H9 (cell line): Measurements from ENCODE around the gene SBK1. TPM values are rescaled to one million over a fixed set of nuclear protein-coding genes. Genes with fewer than 3 reads are reported as not detected.

Experiments used
- DNase-seq: peaks from one replicate; pipeline ENCODE4 v3.0.0-alpha.2; 2017
- H2AFZ ChIP-seq: one replicate; pipeline ENCODE4 v1.6.1; 2013; ENCODE audit warnings: mild to moderate bottlenecking, low read length, control low read depth, moderate library complexity
- H2AK5ac ChIP-seq: 2 replicates; pipeline ENCODE4 v1.6.1; 2013; ENCODE audit warnings: low read length, control low read depth, mixed read lengths; ENCODE audit not compliant: insufficient read length
- H2BK120ac ChIP-seq: one replicate; pipeline ENCODE4 v1.6.1; 2013; ENCODE audit warnings: low read depth, mild to moderate bottlenecking, low read length, control low read depth, inconsistent platforms; ENCODE audit not compliant: poor library complexity, severe bottlenecking
- H2BK12ac ChIP-seq: 2 replicates; pipeline ENCODE4 v1.6.1; 2013; ENCODE audit warnings: low read length, control low read depth, mixed read lengths, low read depth; ENCODE audit not compliant: insufficient read length
- H2BK15ac ChIP-seq: 2 replicates; pipeline ENCODE4 v1.6.1; 2013; ENCODE audit warnings: low read depth, low read length, control low read depth
- H2BK20ac ChIP-seq: one replicate; pipeline ENCODE4 v1.6.1; 2013; ENCODE audit warnings: low read depth, mild to moderate bottlenecking, low read length, control low read depth, inconsistent platforms; ENCODE audit not compliant: poor library complexity, severe bottlenecking
- H2BK5ac ChIP-seq: 2 replicates; pipeline ENCODE4 v1.6.1; 2013; ENCODE audit warnings: low read length, control low read depth, mixed read lengths; ENCODE audit not compliant: insufficient read length
- H3K14ac ChIP-seq: 2 replicates; pipeline ENCODE4 v1.6.1; 2013; ENCODE audit warnings: low read length, control low read depth; ENCODE audit not compliant: insufficient read depth
- H3K18ac ChIP-seq: 2 replicates; pipeline ENCODE4 v1.6.1; 2013; ENCODE audit warnings: low read depth, mild to moderate bottlenecking, mixed read lengths, low read length, control low read depth; ENCODE audit not compliant: insufficient read length
- H3K23ac ChIP-seq: 2 replicates; pipeline ENCODE4 v1.6.1; 2013; ENCODE audit warnings: low read length, control low read depth, mixed read lengths, low read depth; ENCODE audit not compliant: insufficient read length
- H3K23me2 ChIP-seq: 2 replicates; pipeline ENCODE4 v1.6.1; 2013; ENCODE audit warnings: low read depth, mild to moderate bottlenecking, mixed read lengths, low read length, control low read depth; ENCODE audit not compliant: insufficient read length, poor library complexity, severe bottlenecking
- H3K27ac ChIP-seq: 2 replicates; pipeline ENCODE4 v1.5.1; 2013; ENCODE audit warnings: low read length, control low read depth, mixed read lengths, low read depth; ENCODE audit not compliant: insufficient read length
- H3K27me3 ChIP-seq: 2 replicates; pipeline ENCODE4 v1.6.1; 2013; ENCODE audit warnings: low read length, control low read depth, inconsistent platforms; ENCODE audit not compliant: insufficient read depth
- H3K4ac ChIP-seq: 2 replicates; pipeline ENCODE4 v1.6.1; 2013; ENCODE audit warnings: low read depth, mild to moderate bottlenecking, control low read depth, inconsistent platforms, low read length, moderate library complexity
- H3K4me1 ChIP-seq: 2 replicates; pipeline ENCODE4 v1.6.1; 2013; ENCODE audit warnings: low read length, control low read depth, inconsistent platforms; ENCODE audit not compliant: insufficient read depth
- H3K4me2 ChIP-seq: 2 replicates; pipeline ENCODE4 v1.6.1; 2013; ENCODE audit warnings: low read length, control low read depth, mixed read lengths; ENCODE audit not compliant: insufficient read length, insufficient read depth
- H3K56ac ChIP-seq: 2 replicates; pipeline ENCODE4 v1.6.1; 2013; ENCODE audit warnings: low read depth, mild to moderate bottlenecking, mixed read lengths, low read length, control low read depth; ENCODE audit not compliant: insufficient read length
- H3K79me1 ChIP-seq: 2 replicates; pipeline ENCODE4 v1.6.1; 2013; ENCODE audit warnings: low read depth, mild to moderate bottlenecking, moderate library complexity, low read length, control low read depth, inconsistent platforms; ENCODE audit not compliant: insufficient read depth, poor library complexity, severe bottlenecking
- H3K79me2 ChIP-seq: 2 replicates; pipeline ENCODE4 v1.6.1; 2013; ENCODE audit warnings: low read length, control low read depth, inconsistent platforms; ENCODE audit not compliant: insufficient read depth
- H3K9ac ChIP-seq: 2 replicates; pipeline ENCODE4 v1.6.1; 2013; ENCODE audit warnings: low read length, control low read depth, mixed read lengths; ENCODE audit not compliant: insufficient read length; ENCODE audit errors: extremely low read depth
- H3K9me3 ChIP-seq: one replicate; pipeline ENCODE4 v1.6.1; 2013; ENCODE audit warnings: low read depth, low read length, inconsistent platforms; ENCODE audit not compliant: control insufficient read depth
- H3T11ph ChIP-seq: one replicate; pipeline ENCODE4 v1.6.1; 2013; ENCODE audit warnings: mild to moderate bottlenecking, low read length, control low read depth, inconsistent platforms
- H4K20me1 ChIP-seq: one replicate; pipeline ENCODE4 v1.6.1; 2013; ENCODE audit not compliant: control insufficient read depth, insufficient read length, insufficient read depth
- H4K5ac ChIP-seq: 2 replicates; pipeline ENCODE4 v1.6.1; 2013; ENCODE audit warnings: low read depth, mild to moderate bottlenecking, mixed read lengths, low read length, control low read depth; ENCODE audit not compliant: insufficient read length
- H4K8ac ChIP-seq: replicated peaks from 2 replicates; pipeline ENCODE4 v1.6.1; 2013; ENCODE audit warnings: low read length, control low read depth, mixed read lengths, low read depth; ENCODE audit not compliant: insufficient read length
- H4K91ac ChIP-seq: 2 replicates; pipeline ENCODE4 v1.6.1; 2013; ENCODE audit warnings: low read depth, mild to moderate bottlenecking, moderate library complexity, mixed read lengths, low read length, control low read depth; ENCODE audit not compliant: insufficient read length
- H3K27ac Mint-ChIP-seq, 3 experiments: 2 replicates in 2 of 3; 3 replicates in 1 of 3; pipeline ENCODE4 v1.8.0; 2020 to 2021; ENCODE audit warnings: mixed read lengths in 3 of 3, mild to moderate bottlenecking in 1 of 3, moderate library complexity in 1 of 3
- H3K27me3 Mint-ChIP-seq: 2 replicates; pipeline ENCODE4 v1.8.0; 2021; ENCODE audit warnings: low read depth, mild to moderate bottlenecking, moderate library complexity, mixed read lengths
- H3K36me3 Mint-ChIP-seq, 3 experiments: 2 replicates in 2 of 3; 3 replicates in 1 of 3; pipeline ENCODE4 v1.8.0; 2020 to 2021; ENCODE audit warnings: low read depth in 3 of 3, mixed read lengths in 3 of 3; ENCODE audit not compliant: insufficient read depth in 1 of 3
- H3K4me1 Mint-ChIP-seq, 2 experiments: 2 replicates each; pipeline ENCODE4 v1.8.0; 2020; ENCODE audit warnings: mixed read lengths in 2 of 2
- H3K4me3 Mint-ChIP-seq, 2 experiments: 2 replicates in 1 of 2; 3 replicates in 1 of 2; pipeline ENCODE4 v1.8.0; 2020 to 2021; ENCODE audit warnings: mild to moderate bottlenecking in 2 of 2, mixed read lengths in 2 of 2, moderate library complexity in 1 of 2
- H3K9me3 Mint-ChIP-seq, 2 experiments: 2 replicates in 1 of 2; 3 replicates in 1 of 2; pipeline ENCODE4 v1.8.0; 2020; ENCODE audit warnings: mild to moderate bottlenecking in 2 of 2, mixed read lengths in 2 of 2, moderate library complexity in 1 of 2
- WGBS: extraction: QIAGEN DNeasy Blood & Tissue Kit; methylation state at CpG from one replicate; pipeline ENCODE4 v1.1.7; 2013; ENCODE audit warnings: missing lambda C conversion rate, low lambda C conversion rate, mixed read lengths; ENCODE audit not compliant: insufficient read length; ENCODE audit errors: extremely low coverage; 5-methylcytosine and 5-hydroxymethylcytosine counted together
- total RNA-seq: library from RNA; stranded (reverse); gene quantifications from 2 replicates; pipeline ENCODE4 v1.2.1, GENCODE V29; 2021
- TF ChIP-seq, protein P1 (sequence below): fragments of 200-600 bp; sonication (generic); conservative IDR thresholded peaks from 3 replicates; pipeline ENCODE4 v1.8.0; 2021; ENCODE audit warnings: antibody characterized with exemption, mild to moderate bottlenecking

The SBK1 gene
- total RNA-seq, 1 experiment from 2014 or later, result 65.5 TPM

DNA sequence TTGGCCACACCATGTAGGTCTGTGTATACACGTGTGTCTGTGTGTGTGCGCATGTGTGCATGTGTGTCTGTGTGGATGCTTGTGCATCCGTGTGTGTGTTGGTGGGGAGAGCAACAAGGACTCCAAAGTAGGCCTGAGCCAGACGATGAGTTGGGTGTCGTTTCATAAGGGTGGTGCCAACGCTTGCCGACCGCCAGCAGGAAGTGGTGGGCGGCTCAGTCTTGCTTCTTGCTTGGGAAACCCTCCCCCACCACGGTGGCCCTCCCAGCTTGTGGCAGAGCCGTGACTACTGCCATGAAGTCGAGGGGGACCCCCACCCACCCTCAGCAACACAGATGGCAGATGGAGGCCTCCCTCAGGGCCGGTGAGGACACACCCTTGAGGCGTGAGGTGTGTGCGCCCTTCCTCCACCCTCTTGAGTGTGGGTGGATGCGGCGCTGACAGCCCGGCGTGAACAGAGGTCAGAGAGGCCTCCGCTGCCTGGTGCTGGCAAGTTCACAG lies 17.5 kb downstream of the SBK1 start:
- Histone ChIP-seq H3K23me2 (no peaks in the 10 kb centered on the region), H3K4me2 (no peak overlapping the region), H2BK120ac (no peak overlapping the region), H4K8ac (no peak overlapping the region), H2BK15ac (no peak overlapping the region), H3K23ac (no peak overlapping the region), H2BK20ac (no peak overlapping the region), H3K4me1 (no peaks in the 10 kb centered on the region; the same call in 1 of the 2 replicates), H3K27ac (no peak overlapping the region), H2AFZ (no peak overlapping the region), H3K27me3 (no peaks in the 10 kb centered on the region), H3K14ac (peak overlapping the region; percentile 20; the same call in 1 of the 2 replicates), H3K79me2 (peaks cover 4% of the 10 kb centered on the region; the same call in 1 of the 2 replicates), H4K91ac (no peak overlapping the region), H3T11ph (no peak overlapping the region), H3K4ac (no peak overlapping the region), H2AK5ac (no peak overlapping the region), H3K9me3 (no peaks in the 10 kb centered on the region), H3K9ac (no peak overlapping the region), H4K20me1 (peaks cover 6% of the 10 kb centered on the region), H2BK5ac (peak overlapping the region; percentile 32), H2BK12ac (no peak overlapping the region), H3K18ac (no peak overlapping the region), H3K79me1 (no peaks in the 10 kb centered on the region), H4K5ac (no peak overlapping the region), H3K56ac (no peak overlapping the region)
- Mint-ChIP-seq H3K36me3 (peaks cover 30 to 57% (median 33%) of the 10 kb centered on the region in 3 experiments), H3K27me3 (no peaks in the 10 kb centered on the region), H3K9me3 (peaks cover 0 to 5% of the 10 kb centered on the region in 2 experiments; a peak in 1 of 5 replicates), H3K4me3 (no peak overlapping the region), H3K27ac (peak overlapping the region in 1 of 3 experiments; percentile 78; a peak in 3 of 7 replicates), H3K4me1 (peaks cover 7 to 11% of the 10 kb centered on the region in 2 experiments)
- no CpG with 5 or more reads among the region's 20 CpGs for WGBS
- TF ChIP-seq, protein P1, sequence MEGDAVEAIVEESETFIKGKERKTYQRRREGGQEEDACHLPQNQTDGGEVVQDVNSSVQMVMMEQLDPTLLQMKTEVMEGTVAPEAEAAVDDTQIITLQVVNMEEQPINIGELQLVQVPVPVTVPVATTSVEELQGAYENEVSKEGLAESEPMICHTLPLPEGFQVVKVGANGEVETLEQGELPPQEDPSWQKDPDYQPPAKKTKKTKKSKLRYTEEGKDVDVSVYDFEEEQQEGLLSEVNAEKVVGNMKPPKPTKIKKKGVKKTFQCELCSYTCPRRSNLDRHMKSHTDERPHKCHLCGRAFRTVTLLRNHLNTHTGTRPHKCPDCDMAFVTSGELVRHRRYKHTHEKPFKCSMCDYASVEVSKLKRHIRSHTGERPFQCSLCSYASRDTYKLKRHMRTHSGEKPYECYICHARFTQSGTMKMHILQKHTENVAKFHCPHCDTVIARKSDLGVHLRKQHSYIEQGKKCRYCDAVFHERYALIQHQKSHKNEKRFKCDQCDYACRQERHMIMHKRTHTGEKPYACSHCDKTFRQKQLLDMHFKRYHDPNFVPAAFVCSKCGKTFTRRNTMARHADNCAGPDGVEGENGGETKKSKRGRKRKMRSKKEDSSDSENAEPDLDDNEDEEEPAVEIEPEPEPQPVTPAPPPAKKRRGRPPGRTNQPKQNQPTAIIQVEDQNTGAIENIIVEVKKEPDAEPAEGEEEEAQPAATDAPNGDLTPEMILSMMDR, result no peak
- DNase-seq, result no peak
